HG03066 (cell line): Measurements from ENCODE around the gene TMEM238L.
"Not testable (repeated sequence)": the region's sequence is repeated elsewhere in the genome, so short reads cannot be mapped to it uniquely, and the experiment has no call there.

ENCODE experiments used
- ATAC-seq: cut with Tn5 transposase; IDR thresholded peaks from one replicate; pipeline ENCODE4 v1.9.1; 2021; ENCODE audit warnings: low read depth; ENCODE audit not compliant: unreplicated experiment

TMEM238L gene, protein sequence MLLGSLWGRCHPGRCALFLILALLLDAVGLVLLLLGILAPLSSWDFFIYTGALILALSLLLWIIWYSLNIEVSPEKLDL

DNA sequence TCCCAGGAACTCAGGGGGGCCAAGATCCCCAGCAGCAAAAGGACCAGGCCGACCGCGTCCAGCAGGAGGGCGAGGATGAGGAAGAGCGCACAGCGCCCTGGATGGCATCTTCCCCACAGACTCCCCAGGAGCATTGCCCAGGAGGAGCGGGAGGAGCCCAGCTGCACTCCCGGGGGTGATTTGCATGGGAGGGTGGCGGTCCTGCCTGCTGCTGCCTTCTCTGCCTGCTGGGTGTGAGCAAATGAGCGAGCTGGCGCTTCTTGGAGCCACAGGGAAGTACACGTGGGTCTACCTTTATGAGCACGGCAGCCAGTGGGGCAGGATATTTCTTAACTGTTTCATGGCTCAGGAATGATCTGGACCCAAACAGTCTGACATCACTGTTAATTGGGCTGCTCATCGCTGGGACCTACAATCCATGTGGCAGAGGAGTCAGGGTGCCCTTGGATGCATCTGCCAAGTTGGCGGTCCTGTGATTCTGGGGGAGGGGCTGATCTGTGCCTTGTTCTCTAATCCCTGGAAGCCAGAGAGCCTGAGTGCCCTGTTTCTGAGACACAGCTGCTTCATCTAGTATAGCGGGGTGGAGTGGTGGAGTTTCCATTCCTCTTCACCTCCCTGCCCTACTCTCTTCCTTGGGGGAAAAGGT lies at the start of gene TMEM238L:
Gene TMEM238L (minus strand): TSS at position 270 of the 646 bp plus-strand sequence. CDS start 136 bp downstream, at position 134.
- ATAC-seq = no peak

DNA sequence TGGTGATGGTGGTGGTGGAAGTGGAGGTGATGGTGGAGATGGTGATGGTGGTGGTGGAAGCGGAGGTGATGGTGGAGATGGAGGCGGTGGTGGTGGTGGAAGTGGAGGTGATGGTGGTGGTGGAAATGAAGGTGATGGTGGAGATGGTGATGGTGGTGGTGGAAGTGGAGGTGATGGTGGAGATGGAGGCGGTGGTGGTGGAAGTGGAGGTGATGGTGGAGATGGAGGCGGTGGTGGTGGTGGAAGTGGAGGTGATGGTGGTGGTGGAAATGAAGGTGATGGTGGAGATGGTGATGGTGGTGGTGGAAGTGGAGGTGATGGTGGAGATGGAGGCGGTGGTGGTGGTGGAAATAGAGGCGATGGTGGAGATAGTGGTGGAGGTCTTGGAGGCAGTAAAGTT lies 42.7 kb upstream of the TMEM238L start:
- not testable (repeated sequence) for ATAC-seq

DNA sequence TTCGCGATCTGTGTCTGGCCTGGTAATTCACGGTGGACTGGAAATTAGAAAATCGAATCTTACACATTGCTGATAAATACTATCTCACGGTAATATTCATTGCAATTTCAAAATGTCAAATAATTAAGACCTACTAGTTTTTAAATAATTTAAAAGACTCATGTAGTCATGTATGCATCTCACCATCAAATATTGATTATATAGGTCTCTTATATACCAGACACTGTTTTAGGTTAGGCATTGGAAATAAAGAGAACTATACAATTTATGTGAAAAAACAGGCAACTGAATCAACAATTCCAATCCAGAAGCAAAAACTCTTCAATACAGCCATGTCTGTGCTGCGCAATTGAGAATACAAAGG lies 41.5 kb upstream of the TMEM238L start:
- ATAC-seq = no peak

DNA sequence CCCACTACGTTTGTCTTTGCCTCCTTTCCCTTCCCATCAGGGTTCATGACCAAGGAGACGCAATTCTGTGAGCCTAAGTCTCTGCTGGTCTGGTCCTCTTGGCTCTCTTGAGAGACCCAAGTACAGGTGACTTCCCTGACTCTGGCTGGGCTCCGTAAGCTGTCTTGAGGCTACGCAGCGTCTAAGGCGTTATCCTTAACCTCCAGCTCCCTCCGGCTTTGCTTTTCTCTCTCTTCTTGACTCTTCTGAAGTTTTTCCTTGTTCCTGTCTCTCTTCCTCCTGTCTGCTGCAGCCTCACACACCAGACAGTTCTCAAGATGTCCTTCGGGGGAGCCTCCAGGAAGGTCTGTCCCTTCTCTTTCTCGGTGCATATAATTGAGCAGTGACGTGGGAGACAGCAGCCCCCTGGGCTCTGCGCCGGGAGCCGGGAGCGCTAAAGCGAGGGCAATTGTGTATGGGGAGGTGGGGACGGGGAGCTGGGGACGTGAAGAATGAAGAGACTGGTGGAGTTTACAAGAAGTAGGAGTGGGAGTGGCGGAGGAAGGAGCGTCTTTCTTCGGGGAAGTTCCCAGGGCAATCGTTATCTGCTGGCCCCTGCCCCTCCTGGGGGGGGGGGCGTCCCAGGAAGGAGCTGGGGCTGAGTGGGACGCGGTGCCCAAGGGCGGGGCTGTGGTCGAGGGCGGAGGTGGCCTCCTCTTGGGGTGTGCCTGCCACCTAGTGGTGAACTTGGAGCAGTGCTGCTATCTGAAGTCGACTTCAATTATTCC lies 40.9 kb upstream of the TMEM238L start:
- ATAC-seq = no peak

DNA sequence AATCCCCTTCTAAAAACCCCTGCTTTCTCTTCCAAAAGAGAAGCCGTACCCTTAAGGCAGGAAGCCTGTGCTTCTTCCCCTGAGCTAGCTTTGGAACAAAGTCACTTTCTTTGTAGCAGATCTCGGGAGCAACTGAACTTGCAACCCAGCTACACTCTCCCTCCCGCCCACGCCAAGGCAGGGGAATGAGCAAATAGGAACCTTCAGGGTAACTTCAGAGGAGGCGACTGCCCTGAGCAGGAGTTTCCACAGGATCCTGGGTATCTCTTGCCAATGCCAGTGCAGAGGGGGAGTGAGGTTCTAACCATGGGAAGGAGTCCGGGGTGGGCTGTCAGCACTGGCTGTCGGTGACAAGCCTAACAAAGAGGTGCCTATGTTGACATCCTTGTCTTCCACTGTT lies 39.9 kb upstream of the TMEM238L start:
- ATAC-seq = no peak

DNA sequence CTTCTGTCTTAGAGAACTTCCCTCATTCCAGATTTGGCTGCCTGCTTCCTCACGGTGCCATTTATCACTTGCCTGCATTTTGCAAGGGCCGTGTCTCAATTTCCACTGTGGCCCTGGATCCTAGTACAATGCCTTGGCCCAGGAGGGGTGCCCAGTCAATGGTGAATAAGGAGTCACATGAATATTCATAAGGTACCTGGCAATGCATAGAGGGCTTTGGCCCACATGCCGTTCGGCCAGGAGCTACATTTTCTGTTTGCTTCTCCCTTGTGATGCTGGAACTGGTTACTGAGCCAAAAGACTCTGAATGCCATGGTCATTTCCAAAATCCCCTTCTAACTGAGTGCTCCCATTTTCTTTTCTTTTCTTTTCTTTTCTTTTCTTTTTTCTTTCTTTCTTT lies 38.8 kb upstream of the TMEM238L start:
- no peak for ATAC-seq

DNA sequence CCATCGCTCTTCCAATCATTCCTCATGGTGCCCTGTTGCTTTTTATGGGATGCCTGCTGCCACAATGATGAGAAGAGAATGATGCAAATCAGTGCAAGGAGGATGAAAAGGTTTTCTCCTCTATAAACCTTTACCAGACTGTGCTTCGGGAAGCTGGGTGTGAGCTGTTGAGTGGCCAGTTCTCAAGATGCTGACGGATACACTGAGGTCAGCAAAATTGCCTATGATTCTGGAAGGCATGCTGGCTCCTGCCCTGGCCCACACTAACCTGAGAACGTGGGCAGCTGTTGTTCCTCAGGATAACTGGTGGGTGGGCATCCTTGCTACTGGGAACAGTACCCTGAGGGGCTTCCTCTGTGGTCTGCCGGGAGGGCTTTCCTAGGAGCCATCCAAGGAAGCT lies 34.8 kb upstream of the TMEM238L start:
- ATAC-seq = no peak

DNA sequence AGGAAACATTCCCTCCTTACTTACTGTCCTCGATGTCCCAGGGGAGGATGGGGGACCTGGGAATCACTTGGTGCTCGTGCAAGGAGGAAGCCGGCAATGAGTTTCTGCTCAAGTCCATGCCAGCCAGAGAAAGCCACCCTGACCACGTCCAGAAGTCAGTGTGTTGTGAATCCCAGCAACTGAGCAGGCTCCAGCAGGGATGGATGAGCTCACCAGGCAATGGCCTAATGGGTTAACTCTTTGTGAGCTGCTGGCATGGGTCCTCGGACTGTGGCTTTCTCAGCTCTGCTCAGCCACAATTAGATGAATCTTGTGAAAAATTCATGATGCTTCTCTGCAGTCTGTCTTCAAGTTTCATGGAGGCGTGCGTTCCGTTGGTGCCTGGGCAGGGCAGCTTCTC lies 34.0 kb upstream of the TMEM238L start, which contains the start of gene PIRT:
Gene PIRT (minus strand): TSS at position 167 of the 400 bp plus-strand sequence. CDS start 12,442 bp downstream, outside the sequence.
- no peak for ATAC-seq

DNA sequence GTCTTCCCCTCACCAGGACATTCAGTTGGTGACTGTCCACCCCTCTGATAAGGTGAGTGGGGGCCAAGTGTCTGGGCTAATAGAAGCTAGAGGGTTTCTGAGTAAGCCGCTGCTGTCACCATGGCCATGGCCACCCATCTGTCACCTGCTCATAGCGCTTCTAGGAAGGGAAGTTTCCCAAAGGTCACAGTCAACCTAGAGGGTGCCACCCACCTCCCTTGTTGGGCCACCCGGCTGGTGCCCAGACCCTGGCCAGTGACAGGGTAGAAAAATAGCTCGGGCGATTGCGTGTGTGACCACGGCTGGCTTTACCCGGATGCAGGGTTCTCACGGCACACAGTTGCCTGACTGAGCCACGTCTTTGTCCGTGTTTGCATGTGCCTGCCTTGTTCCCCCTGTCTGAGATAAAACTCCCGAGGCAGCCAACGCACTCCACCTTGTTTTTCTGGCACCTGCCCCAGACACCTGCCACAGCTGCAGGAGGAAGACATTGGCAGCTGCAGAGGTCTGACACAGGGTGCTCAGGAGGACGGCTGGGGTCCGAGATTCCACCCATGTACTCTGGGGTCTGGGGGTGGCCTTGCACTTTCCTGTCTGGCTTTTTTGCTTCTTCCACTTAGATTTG lies 33.2 kb upstream of the TMEM238L start:
- no peak for ATAC-seq

DNA sequence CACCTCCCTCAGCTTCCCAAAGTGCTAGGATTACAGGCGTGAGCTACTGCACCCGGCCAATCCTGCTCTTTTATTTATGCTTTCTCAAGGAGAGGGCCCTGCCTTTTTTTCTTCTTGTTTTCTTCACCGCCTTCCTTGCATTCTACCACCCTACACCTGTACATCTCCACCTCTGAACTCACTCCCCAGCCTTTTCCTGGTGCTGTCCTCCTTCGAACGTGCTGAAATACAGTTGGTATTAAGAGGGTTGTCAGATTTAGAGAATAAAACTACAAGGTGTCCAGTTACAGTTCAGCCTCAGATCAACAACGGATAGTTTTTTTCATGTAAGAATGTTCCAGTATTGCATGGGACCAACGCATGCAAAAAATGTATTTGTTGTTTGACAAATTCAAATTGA lies 32.2 kb upstream of the TMEM238L start:
- ATAC-seq = no peak

DNA sequence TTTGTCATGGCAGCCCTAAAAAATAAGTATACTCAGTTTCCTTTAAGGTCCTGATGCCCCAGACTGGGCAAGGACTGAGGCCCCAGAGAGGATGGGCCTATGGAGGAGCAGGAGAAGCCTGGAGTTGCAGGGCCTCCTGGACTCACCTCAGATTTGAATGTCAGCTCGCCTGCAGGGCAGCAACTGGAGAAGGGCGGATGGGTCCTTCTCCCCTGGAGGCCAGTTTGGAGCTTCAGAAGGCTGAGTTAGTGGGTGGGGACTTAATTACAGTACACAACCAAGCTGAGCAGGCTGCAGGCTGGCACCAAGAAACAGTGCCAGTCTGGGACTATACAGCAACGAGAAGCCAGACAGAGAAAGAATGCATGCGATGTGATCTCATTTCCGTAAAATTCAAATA lies 27.8 kb upstream of the TMEM238L start:
- no peak for ATAC-seq

DNA sequence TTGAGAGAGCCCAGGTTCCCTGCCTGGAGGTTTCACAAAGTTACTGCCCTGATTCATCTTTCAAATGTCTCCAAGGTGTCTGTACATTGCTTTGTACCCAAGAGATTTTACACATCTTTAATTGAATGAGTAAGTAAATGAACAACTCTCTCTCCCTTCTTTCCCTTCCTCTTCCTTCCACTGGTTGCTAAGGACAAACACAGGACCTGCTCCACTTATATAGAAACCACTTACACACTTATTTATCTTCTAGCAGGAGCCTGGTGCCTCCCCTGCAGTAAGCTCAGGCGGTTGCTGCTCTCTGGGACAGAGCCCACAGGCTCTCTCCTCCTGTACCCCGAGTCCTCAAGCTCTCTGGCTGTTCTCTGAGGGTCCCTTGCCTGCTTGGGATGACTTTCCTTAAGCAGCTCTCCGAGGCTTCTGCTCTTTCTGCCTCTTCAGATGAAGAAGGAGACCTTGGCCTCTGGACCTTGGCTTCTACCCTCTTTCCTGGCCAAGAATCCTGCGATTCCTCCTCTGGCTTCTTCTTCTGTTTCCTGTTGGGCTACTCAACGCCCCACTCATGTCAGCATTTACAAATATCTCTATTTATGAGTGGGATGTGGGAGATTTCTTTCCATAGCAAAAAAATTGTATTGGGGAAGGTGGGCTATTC lies 24.1 kb upstream of the TMEM238L start:
- no peak for ATAC-seq

DNA sequence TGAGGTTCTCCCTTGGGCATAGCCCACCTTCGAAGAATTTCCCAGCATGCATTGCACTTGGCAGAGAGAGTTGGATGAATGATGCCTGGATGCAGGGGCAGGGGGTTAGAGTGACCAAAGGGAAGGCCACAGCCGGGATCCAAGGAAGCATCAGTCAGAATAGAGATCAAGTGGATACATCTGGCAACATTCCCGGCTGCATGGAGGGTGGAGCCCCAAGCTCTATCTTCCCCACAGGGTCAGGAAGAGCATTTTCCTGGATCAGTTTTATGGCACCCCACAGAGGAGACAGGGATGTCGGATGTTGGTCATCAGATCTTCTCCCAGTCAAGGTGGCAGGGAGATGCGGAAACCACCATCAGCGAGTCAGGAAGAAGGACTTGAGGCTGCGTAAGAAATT lies 21.0 kb upstream of the TMEM238L start:
- ATAC-seq = no peak

DNA sequence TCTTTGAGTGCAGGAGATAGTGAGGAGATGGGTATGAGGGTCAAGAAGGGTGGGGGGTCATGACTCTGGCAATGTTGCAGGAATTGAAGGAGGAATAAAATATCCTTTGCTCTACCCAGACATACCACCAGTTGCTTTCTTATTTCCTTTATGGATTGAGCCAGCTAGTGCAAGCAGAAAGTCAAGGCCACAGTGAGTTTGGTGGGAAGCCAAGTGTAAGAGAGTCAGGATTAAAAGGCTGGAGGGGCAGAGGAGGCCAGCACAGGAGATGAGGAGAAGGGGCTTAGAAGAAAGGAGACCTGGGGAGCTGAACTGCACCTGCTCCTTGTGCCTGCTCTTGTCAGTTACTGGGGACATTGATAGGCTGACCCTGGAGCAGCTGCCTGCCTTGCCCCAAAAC lies 17.9 kb upstream of the TMEM238L start:
- no peak for ATAC-seq

DNA sequence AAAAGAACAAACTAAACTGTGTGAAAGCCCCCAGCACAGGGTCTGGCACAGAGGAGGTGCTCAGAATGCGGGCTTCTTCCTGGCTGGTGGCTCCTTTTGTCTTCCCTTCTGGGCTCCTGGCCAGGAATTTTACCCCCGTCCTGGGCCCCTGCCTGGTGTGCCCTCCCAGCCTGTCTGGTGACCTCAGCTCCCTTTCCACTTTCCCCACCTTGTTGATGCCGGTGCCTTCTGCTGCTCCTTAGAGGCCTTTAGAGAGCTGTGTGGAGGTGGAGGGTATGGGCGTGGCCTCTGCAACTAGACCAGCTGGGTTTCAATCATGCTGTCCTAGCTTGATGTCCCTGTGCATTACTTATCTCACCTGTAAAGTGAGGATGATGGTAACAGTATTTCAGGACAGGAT lies 17.2 kb upstream of the TMEM238L start:
- no peak for ATAC-seq

DNA sequence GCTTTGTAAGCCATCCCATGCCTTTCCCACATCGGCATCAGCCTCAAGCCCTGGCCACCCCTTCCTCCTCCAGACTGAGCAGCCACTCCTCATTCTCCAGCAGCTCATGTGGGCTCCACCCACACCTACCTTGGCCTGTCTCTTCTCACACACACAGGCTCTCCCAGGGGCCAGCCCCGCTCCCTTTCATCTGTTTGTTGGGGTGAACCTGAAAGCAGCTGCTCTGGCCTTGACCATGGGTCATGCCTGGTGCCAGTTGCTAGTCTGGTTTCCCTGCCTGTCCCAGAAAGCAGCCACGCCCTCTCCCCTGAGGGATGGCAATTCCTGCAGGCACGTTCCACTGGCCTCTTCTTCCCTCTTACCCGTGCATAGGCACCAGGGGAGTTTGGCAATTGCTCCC lies 11.4 kb upstream of the TMEM238L start:
- no peak for ATAC-seq

DNA sequence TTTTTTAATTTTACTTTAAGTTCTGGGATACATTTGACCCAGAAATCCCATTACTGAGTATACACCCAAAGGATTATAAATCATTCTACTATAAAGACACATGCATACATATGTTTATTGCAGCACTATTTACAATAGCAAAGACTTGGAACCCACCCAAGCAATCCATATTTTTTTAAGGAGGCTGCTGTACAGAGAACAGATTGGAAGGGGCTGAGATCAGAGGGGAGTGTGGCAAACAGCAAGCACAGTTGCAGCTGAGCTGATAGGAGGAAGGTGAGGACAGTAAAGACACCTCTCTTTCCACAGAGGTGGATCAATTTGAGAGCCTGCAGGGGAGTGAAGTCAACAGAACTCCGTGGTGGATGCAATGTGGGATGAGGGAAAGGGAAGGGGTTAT lies 10.2 kb upstream of the TMEM238L start:
- no peak for ATAC-seq

DNA sequence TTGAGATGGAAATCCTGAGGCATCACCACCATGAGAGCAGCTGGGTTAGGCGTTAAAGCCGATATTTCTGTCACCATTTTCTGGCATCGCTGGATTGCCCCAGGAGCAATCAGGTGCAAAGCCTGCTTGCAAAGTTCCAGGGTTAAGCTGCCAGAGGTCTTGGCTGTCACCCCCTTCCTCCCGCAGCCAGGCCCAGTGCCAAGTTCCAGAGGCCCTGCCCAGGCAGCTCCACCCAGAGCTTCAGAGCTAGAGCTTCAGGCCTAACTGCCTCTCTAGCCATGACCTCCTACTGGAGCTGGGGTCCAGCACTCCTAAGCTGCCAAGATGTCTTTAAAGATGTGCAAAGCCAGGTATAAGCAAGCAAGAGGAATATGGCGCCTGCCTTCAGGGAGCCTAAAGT lies 8.8 kb upstream of the TMEM238L start:
- ATAC-seq = no peak

DNA sequence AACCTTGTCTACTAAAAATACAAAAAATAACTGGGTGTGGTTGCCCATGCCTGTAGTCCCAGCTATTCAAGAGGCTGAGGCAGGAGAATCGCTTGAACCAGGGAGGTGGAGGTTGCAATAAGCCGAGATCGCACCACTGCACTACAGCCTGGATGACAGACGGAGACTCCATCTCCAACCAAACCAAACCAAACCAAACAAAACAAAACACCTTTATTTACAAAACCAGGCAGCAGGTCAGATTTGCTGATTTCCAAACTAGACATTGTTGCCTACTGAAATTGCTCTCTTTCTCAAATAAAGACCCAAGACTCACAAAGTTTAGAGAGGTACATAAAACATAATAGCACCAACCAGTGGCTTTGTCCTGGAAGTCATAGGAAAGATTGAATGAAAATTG lies 5.7 kb upstream of the TMEM238L start:
- no peak for ATAC-seq

DNA sequence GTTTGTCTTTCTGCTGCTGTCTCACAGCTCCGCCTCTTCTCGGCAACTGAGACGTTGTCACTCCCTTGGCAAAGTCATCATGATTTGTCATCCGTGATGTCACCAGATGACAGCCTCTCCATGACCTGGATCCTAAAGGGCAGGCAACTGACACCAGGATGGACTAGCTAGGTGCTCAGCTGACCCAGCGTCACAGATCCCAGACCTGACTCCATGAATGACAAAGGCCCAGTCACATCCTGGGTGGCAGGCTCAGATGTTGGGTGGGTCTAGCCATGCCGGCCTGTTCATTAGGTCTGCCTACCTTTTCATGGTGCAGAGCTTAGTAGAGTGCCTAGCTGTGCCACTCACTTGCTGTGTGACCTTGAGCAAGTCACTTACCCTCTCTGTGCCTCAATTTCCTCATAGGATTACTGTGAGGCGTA lies 3.8 kb upstream of the TMEM238L start:
- no peak for ATAC-seq
